ENCODE measurements around the gene SEL1L2.

The SEL1L2 gene

GRCh38 chr20:13953227-13953626, 37.2 kb downstream of the SEL1L2 start:
- H3K27me3 Mint-ChIP-seq: no peaks in the 10 kb centered on the region
- no peak overlapping the region for H3K4me3 Mint-ChIP-seq
- H3K36me3 Mint-ChIP-seq (ENCODE audit: low read depth): no peaks in the 10 kb centered on the region
- H3K9me3 Mint-ChIP-seq: peaks cover 4% of the 10 kb centered on the region
- no peak overlapping the region for H3K27ac Mint-ChIP-seq
- no peaks in the 10 kb centered on the region for H3K4me1 Mint-ChIP-seq (ENCODE audit: low read depth)

- H3K4me3 Mint-ChIP-seq: no peak overlapping the region
- H3K9me3 Mint-ChIP-seq: peaks cover 9% of the 10 kb centered on the region
- H3K27me3 Mint-ChIP-seq: peaks cover 6% of the 10 kb centered on the region
- no peaks in the 10 kb centered on the region for H3K36me3 Mint-ChIP-seq (ENCODE audit: low read depth)
- H3K4me1 Mint-ChIP-seq (ENCODE audit: low read depth): no peaks in the 10 kb centered on the region
- H3K27ac Mint-ChIP-seq: no peak overlapping the region
Observed at GRCh38 chr20:13947719-13948118, 42.7 kb downstream of the SEL1L2 start.

GRCh38 chr20:13941031-13941430, 49.4 kb downstream of the SEL1L2 start:
- Mint-ChIP-seq H3K27me3 (peaks cover 12% of the 10 kb centered on the region), H3K4me3 (no peak overlapping the region), H3K9me3 (peaks cover 5% of the 10 kb centered on the region), H3K36me3 (ENCODE audit: low read depth) (no peaks in the 10 kb centered on the region), H3K27ac (no peak overlapping the region), H3K4me1 (ENCODE audit: low read depth) (no peaks in the 10 kb centered on the region)

GRCh38 chr20:13936781-13937576, 53.4 kb downstream of the SEL1L2 start:
- Mint-ChIP-seq H3K9me3 (no peaks in the 10 kb centered on the region), H3K4me1 (ENCODE audit: low read depth) (no peaks in the 10 kb centered on the region), H3K36me3 (ENCODE audit: low read depth) (no peaks in the 10 kb centered on the region), H3K27me3 (peaks cover 6% of the 10 kb centered on the region), H3K27ac (no peak overlapping the region), H3K4me3 (no peak overlapping the region)

GRCh38 chr20:13934992-13935894, 55.2 kb downstream of the SEL1L2 start:
- Mint-ChIP-seq H3K9me3 (no peaks in the 10 kb centered on the region), H3K36me3 (ENCODE audit: low read depth) (no peaks in the 10 kb centered on the region), H3K4me1 (ENCODE audit: low read depth) (no peaks in the 10 kb centered on the region), H3K4me3 (no peak overlapping the region), H3K27ac (no peak overlapping the region), H3K27me3 (peaks cover 5% of the 10 kb centered on the region)

- H3K9me3 Mint-ChIP-seq: no peaks in the 10 kb centered on the region
- no peaks in the 10 kb centered on the region for H3K36me3 Mint-ChIP-seq (ENCODE audit: low read depth)
- no peak overlapping the region for H3K27ac Mint-ChIP-seq
- no peak overlapping the region for H3K4me3 Mint-ChIP-seq
- no peaks in the 10 kb centered on the region for H3K27me3 Mint-ChIP-seq
- no peaks in the 10 kb centered on the region for H3K4me1 Mint-ChIP-seq (ENCODE audit: low read depth)
Observed at GRCh38 chr20:13930281-13930680, 60.1 kb downstream of the SEL1L2 start.

- no peak overlapping the region for H3K27ac Mint-ChIP-seq
- H3K36me3 Mint-ChIP-seq (ENCODE audit: low read depth): no peaks in the 10 kb centered on the region
- no peaks in the 10 kb centered on the region for H3K4me1 Mint-ChIP-seq (ENCODE audit: low read depth)
- H3K4me3 Mint-ChIP-seq: no peak overlapping the region
- no peaks in the 10 kb centered on the region for H3K27me3 Mint-ChIP-seq
- no peaks in the 10 kb centered on the region for H3K9me3 Mint-ChIP-seq
Observed at GRCh38 chr20:13929836-13930235, 60.6 kb downstream of the SEL1L2 start.

GRCh38 chr20:13928901-13929300, 61.5 kb downstream of the SEL1L2 start:
- Mint-ChIP-seq H3K4me1 (ENCODE audit: low read depth) (no peaks in the 10 kb centered on the region), H3K4me3 (no peak overlapping the region), H3K27me3 (no peaks in the 10 kb centered on the region), H3K9me3 (no peaks in the 10 kb centered on the region), H3K36me3 (ENCODE audit: low read depth) (no peaks in the 10 kb centered on the region), H3K27ac (no peak overlapping the region)

GRCh38 chr20:13927171-13927570, 63.2 kb downstream of the SEL1L2 start:
- Mint-ChIP-seq H3K36me3 (ENCODE audit: low read depth) (no peaks in the 10 kb centered on the region), H3K4me1 (ENCODE audit: low read depth) (no peaks in the 10 kb centered on the region), H3K27me3 (no peaks in the 10 kb centered on the region), H3K4me3 (no peak overlapping the region), H3K27ac (no peak overlapping the region), H3K9me3 (no peaks in the 10 kb centered on the region)

GRCh38 chr20:13922241-13922640, 68.2 kb downstream of the SEL1L2 start:
- no peaks in the 10 kb centered on the region for H3K9me3 Mint-ChIP-seq
- no peak overlapping the region for H3K27ac Mint-ChIP-seq
- no peaks in the 10 kb centered on the region for H3K27me3 Mint-ChIP-seq
- no peak overlapping the region for H3K4me3 Mint-ChIP-seq
- H3K36me3 Mint-ChIP-seq (ENCODE audit: low read depth): no peaks in the 10 kb centered on the region
- H3K4me1 Mint-ChIP-seq (ENCODE audit: low read depth): no peaks in the 10 kb centered on the region

GRCh38 chr20:13915284-13915683, 75.1 kb downstream of the SEL1L2 start:
- no peak overlapping the region for H3K4me3 Mint-ChIP-seq
- no peaks in the 10 kb centered on the region for H3K4me1 Mint-ChIP-seq (ENCODE audit: low read depth)
- H3K27ac Mint-ChIP-seq: no peak overlapping the region
- no peaks in the 10 kb centered on the region for H3K36me3 Mint-ChIP-seq (ENCODE audit: low read depth)
- no peaks in the 10 kb centered on the region for H3K27me3 Mint-ChIP-seq
- no peaks in the 10 kb centered on the region for H3K9me3 Mint-ChIP-seq

GRCh38 chr20:13913572-13913971, 76.8 kb downstream of the SEL1L2 start:
- H3K36me3 Mint-ChIP-seq (ENCODE audit: low read depth): no peaks in the 10 kb centered on the region
- no peaks in the 10 kb centered on the region for H3K9me3 Mint-ChIP-seq
- no peak overlapping the region for H3K27ac Mint-ChIP-seq
- no peak overlapping the region for H3K4me3 Mint-ChIP-seq
- no peaks in the 10 kb centered on the region for H3K4me1 Mint-ChIP-seq (ENCODE audit: low read depth)
- no peaks in the 10 kb centered on the region for H3K27me3 Mint-ChIP-seq

- Mint-ChIP-seq H3K27me3 (no peaks in the 10 kb centered on the region), H3K4me1 (ENCODE audit: low read depth) (no peaks in the 10 kb centered on the region), H3K9me3 (no peaks in the 10 kb centered on the region), H3K4me3 (no peak overlapping the region), H3K27ac (no peak overlapping the region), H3K36me3 (ENCODE audit: low read depth) (no peaks in the 10 kb centered on the region)
Observed at GRCh38 chr20:13913131-13913530, 77.3 kb downstream of the SEL1L2 start.

- Mint-ChIP-seq H3K36me3 (ENCODE audit: low read depth) (no peaks in the 10 kb centered on the region), H3K27ac (no peak overlapping the region), H3K4me1 (ENCODE audit: low read depth) (no peaks in the 10 kb centered on the region), H3K27me3 (no peaks in the 10 kb centered on the region), H3K9me3 (no peaks in the 10 kb centered on the region), H3K4me3 (no peak overlapping the region)
Observed at GRCh38 chr20:13910492-13910891, 79.9 kb downstream of the SEL1L2 start.

- H3K36me3 Mint-ChIP-seq (ENCODE audit: low read depth): no peaks in the 10 kb centered on the region
- H3K9me3 Mint-ChIP-seq: no peaks in the 10 kb centered on the region
- no peaks in the 10 kb centered on the region for H3K27me3 Mint-ChIP-seq
- no peak overlapping the region for H3K27ac Mint-ChIP-seq
- H3K4me1 Mint-ChIP-seq (ENCODE audit: low read depth): no peaks in the 10 kb centered on the region
- H3K4me3 Mint-ChIP-seq: no peak overlapping the region
Observed at GRCh38 chr20:13909067-13909466, 81.3 kb downstream of the SEL1L2 start.
